ENCODE data around the gene PAMR1.

Gene PAMR1

GRCh38 chr11:35459489-35459888 is 65.9 kb downstream of the PAMR1 start:
- TF ChIP-seq, protein P1, sequence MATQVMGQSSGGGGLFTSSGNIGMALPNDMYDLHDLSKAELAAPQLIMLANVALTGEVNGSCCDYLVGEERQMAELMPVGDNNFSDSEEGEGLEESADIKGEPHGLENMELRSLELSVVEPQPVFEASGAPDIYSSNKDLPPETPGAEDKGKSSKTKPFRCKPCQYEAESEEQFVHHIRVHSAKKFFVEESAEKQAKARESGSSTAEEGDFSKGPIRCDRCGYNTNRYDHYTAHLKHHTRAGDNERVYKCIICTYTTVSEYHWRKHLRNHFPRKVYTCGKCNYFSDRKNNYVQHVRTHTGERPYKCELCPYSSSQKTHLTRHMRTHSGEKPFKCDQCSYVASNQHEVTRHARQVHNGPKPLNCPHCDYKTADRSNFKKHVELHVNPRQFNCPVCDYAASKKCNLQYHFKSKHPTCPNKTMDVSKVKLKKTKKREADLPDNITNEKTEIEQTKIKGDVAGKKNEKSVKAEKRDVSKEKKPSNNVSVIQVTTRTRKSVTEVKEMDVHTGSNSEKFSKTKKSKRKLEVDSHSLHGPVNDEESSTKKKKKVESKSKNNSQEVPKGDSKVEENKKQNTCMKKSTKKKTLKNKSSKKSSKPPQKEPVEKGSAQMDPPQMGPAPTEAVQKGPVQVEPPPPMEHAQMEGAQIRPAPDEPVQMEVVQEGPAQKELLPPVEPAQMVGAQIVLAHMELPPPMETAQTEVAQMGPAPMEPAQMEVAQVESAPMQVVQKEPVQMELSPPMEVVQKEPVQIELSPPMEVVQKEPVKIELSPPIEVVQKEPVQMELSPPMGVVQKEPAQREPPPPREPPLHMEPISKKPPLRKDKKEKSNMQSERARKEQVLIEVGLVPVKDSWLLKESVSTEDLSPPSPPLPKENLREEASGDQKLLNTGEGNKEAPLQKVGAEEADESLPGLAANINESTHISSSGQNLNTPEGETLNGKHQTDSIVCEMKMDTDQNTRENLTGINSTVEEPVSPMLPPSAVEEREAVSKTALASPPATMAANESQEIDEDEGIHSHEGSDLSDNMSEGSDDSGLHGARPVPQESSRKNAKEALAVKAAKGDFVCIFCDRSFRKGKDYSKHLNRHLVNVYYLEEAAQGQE (IDR thresholded peaks at IDR 0.05; ENCODE audit: low read depth): no peak
- no peak for TF ChIP-seq TCF12 (IDR thresholded peaks at IDR 0.05; ENCODE audit: low read depth)
- TF ChIP-seq CREB1 (IDR thresholded peaks at IDR 0.05; ENCODE audit: low read depth): no peak
- no peak for TF ChIP-seq RAD21 (IDR thresholded peaks at IDR 0.05; ENCODE audit: low read depth)
- no peak for TF ChIP-seq TEAD4 (IDR thresholded peaks at IDR 0.05)
- TF ChIP-seq, protein P2, sequence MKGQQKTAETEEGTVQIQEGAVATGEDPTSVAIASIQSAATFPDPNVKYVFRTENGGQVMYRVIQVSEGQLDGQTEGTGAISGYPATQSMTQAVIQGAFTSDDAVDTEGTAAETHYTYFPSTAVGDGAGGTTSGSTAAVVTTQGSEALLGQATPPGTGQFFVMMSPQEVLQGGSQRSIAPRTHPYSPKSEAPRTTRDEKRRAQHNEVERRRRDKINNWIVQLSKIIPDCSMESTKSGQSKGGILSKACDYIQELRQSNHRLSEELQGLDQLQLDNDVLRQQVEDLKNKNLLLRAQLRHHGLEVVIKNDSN (IDR thresholded peaks at IDR 0.05): no peak
- no peak for TF ChIP-seq FOXM1 (IDR thresholded peaks at IDR 0.05; ENCODE audit: borderline replicate concordance, low read depth)
- TF ChIP-seq EGR1 (IDR thresholded peaks at IDR 0.05): no peak
- no peak for TF ChIP-seq EP300 (IDR thresholded peaks at IDR 0.05; ENCODE audit: borderline replicate concordance)
- no peak for TF ChIP-seq MAX (IDR thresholded peaks at IDR 0.05)

DNA sequence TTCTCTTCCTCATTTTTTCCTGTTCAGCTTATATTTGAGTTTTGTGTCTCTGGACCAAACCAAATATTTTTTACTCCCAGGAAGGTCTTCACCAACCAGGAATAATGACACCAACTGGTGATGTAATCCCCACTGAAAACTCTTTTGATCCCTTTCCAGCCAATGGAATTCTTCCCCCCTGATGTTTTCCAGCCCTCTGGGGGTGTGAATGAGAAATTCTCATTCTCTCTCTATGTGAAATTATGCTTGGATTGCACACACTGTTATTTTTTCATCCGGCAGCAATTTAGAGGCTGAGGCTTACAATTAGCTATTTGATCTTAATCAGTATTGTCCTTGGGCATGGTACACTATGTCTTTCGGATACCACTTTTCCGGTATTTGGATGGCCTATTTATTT is 66.6 kb downstream of the PAMR1 start:
- no peak for TF ChIP-seq CREB1 (IDR thresholded peaks at IDR 0.05; ENCODE audit: low read depth)
- no peak for TF ChIP-seq RAD21 (IDR thresholded peaks at IDR 0.05; ENCODE audit: low read depth)
- no peak for TF ChIP-seq EP300 (IDR thresholded peaks at IDR 0.05; ENCODE audit: borderline replicate concordance)
- TF ChIP-seq TAF1 (IDR thresholded peaks at IDR 0.05; ENCODE audit: low read depth): no peak
- TF ChIP-seq NFIC (IDR thresholded peaks at IDR 0.05): no peak
- no peak for TF ChIP-seq FOXM1 (IDR thresholded peaks at IDR 0.05; ENCODE audit: borderline replicate concordance, low read depth)
- TF ChIP-seq CEBPB (IDR thresholded peaks at IDR 0.05): no peak
- no peak for TF ChIP-seq TCF12 (IDR thresholded peaks at IDR 0.05; ENCODE audit: low read depth)
- TF ChIP-seq YY1 (IDR thresholded peaks at IDR 0.05; ENCODE audit: low read depth): no peak
- TF ChIP-seq ZBTB7A (IDR thresholded peaks at IDR 0.05; ENCODE audit: low read depth): no peak
- TF ChIP-seq, protein P2 (IDR thresholded peaks at IDR 0.05): no peak
- TF ChIP-seq EGR1 (IDR thresholded peaks at IDR 0.05): no peak
- no peak for TF ChIP-seq TEAD4 (IDR thresholded peaks at IDR 0.05)
- TF ChIP-seq MAX (IDR thresholded peaks at IDR 0.05): no peak
- TF ChIP-seq, protein P1 (IDR thresholded peaks at IDR 0.05; ENCODE audit: low read depth): no peak

- TF ChIP-seq TEAD4 (IDR thresholded peaks at IDR 0.05): no peak
- no peak for TF ChIP-seq CEBPB (IDR thresholded peaks at IDR 0.05)
- TF ChIP-seq TAF1 (IDR thresholded peaks at IDR 0.05; ENCODE audit: low read depth): no peak
- no peak for TF ChIP-seq RAD21 (IDR thresholded peaks at IDR 0.05; ENCODE audit: low read depth)
- TF ChIP-seq YY1 (IDR thresholded peaks at IDR 0.05; ENCODE audit: low read depth): no peak
- TF ChIP-seq MAX (IDR thresholded peaks at IDR 0.05): no peak
- TF ChIP-seq FOXM1 (IDR thresholded peaks at IDR 0.05; ENCODE audit: borderline replicate concordance, low read depth): no peak
- no peak for TF ChIP-seq TCF12 (IDR thresholded peaks at IDR 0.05; ENCODE audit: low read depth)
- TF ChIP-seq ZBTB7A (IDR thresholded peaks at IDR 0.05; ENCODE audit: low read depth): no peak
- TF ChIP-seq EP300 (IDR thresholded peaks at IDR 0.05; ENCODE audit: borderline replicate concordance): no peak
- no peak for TF ChIP-seq EGR1 (IDR thresholded peaks at IDR 0.05)
- TF ChIP-seq, protein P2 (IDR thresholded peaks at IDR 0.05): no peak
- TF ChIP-seq NFIC (IDR thresholded peaks at IDR 0.05): no peak
These were observed 71.1 kb downstream of the PAMR1 start for GRCh38 chr11:35454362-35454761.

DNA sequence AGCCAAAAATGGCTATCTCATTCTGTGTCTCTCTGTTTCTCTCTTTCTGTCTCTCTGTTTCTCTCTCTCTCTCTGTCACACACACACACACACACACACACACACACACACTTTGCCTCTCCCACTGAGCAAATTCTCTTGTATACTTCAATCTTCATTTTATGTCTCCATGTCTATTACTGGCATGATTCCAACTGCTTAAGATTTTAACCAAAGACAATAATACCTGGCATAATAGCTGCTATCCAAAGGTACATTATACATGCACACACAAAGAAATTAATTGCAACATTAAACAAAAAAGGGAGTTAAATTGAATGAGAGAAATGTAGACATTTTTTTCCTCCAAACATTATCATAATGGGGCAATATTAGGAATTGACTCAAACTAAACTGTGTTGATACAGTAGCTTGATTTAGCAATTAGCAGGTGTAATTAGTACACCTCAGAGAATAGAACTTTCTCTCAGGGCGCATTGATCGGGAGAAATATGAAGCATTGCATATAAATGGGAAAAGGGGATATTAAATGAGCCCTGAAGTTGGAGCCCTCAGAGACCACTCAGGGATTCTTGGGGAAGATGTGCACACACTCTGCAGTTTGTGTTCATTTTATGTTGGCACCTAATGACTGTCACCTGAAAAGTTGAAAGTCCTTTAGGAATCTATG is 88.7 kb downstream of the PAMR1 start:
- TF ChIP-seq TCF12 (IDR thresholded peaks at IDR 0.05; ENCODE audit: low read depth) (no peak), CREB1 (IDR thresholded peaks at IDR 0.05; ENCODE audit: low read depth) (no peak), NFIC (IDR thresholded peaks at IDR 0.05) (no peak), MAX (IDR thresholded peaks at IDR 0.05) (no peak), CEBPB (IDR thresholded peaks at IDR 0.05) (no peak), ZBTB7A (IDR thresholded peaks at IDR 0.05; ENCODE audit: low read depth) (no peak), TEAD4 (IDR thresholded peaks at IDR 0.05) (no peak), RAD21 (IDR thresholded peaks at IDR 0.05; ENCODE audit: low read depth) (no peak), TAF1 (IDR thresholded peaks at IDR 0.05; ENCODE audit: low read depth) (no peak), FOXM1 (IDR thresholded peaks at IDR 0.05; ENCODE audit: borderline replicate concordance, low read depth) (no peak), EP300 (IDR thresholded peaks at IDR 0.05; ENCODE audit: borderline replicate concordance) (no peak), EGR1 (IDR thresholded peaks at IDR 0.05) (no peak), YY1 (IDR thresholded peaks at IDR 0.05; ENCODE audit: low read depth) (no peak)
- TF ChIP-seq, protein P1 (IDR thresholded peaks at IDR 0.05; ENCODE audit: low read depth): no peak
- TF ChIP-seq, protein P2 (IDR thresholded peaks at IDR 0.05): no peak
